ENCODE results near the gene SPN. TPM values are rescaled to one million over a fixed set of nuclear protein-coding genes. Genes with fewer than 3 reads are reported as not detected.
"Not testable (repeated sequence)": the region's sequence is repeated elsewhere in the genome, so short reads cannot be mapped to it uniquely, and the experiment has no call there.

The SPN gene
- total and polyA plus RNA-seq, 12 donors, result 0.24 to 3.1 (median 1.2) TPM

DNA sequence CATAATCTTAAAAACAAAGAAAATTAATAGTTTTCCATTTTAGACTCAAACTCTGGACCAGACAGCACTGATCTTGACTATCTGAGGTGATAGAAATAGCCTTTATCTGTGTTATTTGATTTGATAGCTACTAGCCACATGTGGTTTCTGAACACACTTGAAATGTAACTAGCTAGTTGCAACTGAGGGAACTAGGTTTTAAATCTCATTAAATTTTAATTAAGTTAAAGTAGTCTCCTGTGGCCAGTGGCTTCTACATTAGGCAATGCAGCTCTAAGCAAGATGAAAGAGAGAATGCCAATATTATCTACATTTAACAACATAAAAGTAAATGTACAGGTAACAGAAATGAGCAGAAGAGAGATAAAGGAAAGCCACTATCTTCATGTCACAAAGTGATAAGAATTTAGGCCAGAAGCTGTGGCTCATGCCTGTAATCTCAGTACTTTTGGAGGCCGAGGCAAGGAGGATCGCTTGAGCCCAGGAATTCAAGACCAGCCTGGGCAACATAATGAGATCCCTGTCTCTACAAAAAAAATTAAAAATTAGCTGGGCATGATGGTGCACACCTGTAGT is 11.2 kb upstream of the SPN start:
- H3K36me3 ChIP-seq (replicated peaks in 1 of 2), result no peaks in the 10 kb centered on the region
- no peaks in the 10 kb centered on the region for H3K9me3 ChIP-seq (replicated peaks in 1 of 3)
- no peaks in the 10 kb centered on the region for H3K4me1 ChIP-seq (replicated peaks in 1 of 2)
- no peak overlapping the region for H3K4me3 ChIP-seq
- H3K27ac ChIP-seq, result no peak overlapping the region
- H3K27me3 ChIP-seq, result no peaks in the 10 kb centered on the region
- 93 to 100% (median 97%) methylated on average over 2 of the region's 2 CpGs for WGBS, 4 donors
- TF ChIP-seq POLR2A (IDR thresholded peaks at IDR 0.05), result no peak
- TF ChIP-seq, protein P1, sequence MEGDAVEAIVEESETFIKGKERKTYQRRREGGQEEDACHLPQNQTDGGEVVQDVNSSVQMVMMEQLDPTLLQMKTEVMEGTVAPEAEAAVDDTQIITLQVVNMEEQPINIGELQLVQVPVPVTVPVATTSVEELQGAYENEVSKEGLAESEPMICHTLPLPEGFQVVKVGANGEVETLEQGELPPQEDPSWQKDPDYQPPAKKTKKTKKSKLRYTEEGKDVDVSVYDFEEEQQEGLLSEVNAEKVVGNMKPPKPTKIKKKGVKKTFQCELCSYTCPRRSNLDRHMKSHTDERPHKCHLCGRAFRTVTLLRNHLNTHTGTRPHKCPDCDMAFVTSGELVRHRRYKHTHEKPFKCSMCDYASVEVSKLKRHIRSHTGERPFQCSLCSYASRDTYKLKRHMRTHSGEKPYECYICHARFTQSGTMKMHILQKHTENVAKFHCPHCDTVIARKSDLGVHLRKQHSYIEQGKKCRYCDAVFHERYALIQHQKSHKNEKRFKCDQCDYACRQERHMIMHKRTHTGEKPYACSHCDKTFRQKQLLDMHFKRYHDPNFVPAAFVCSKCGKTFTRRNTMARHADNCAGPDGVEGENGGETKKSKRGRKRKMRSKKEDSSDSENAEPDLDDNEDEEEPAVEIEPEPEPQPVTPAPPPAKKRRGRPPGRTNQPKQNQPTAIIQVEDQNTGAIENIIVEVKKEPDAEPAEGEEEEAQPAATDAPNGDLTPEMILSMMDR (IDR thresholded peaks at IDR 0.05), result no peak
- no peak for DNase-seq
- intact Hi-C loops (cut with DNase I), result no loop called here

DNA sequence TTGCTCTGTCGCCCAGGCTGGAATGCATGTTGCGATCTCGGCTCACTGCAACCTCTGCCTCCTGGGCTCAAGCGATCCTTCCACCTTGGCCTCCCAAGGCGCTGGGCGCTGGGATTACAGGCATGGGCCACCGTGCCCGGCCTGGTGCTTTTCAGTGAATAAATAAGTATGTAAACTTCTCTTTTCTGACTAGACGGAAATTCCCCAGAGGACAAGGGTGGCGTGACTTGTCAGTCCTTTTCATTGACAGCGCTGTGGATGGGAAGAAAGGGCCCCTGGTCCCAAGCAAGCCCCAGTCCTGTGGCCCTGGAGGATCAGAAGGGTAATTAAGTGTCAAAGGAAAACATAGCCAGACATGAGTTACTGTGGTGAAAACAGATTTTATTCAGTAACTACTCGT is 9.6 kb upstream of the SPN start:
- no peaks in the 10 kb centered on the region for H3K27me3 ChIP-seq
- TF ChIP-seq POLR2A (IDR thresholded peaks at IDR 0.05), result no peak
- H3K4me3 ChIP-seq, result no peak overlapping the region
- H3K9me3 ChIP-seq (replicated peaks in 1 of 3), result no peaks in the 10 kb centered on the region
- H3K27ac ChIP-seq, result no peak overlapping the region
- no peak for DNase-seq
- no peaks in the 10 kb centered on the region for H3K36me3 ChIP-seq (replicated peaks in 1 of 2)
- intact Hi-C loops (cut with DNase I), result no loop called here
- WGBS, 4 donors, result 73 to 76% (median 73%) methylated on average over 10 to 12 of the region's 12 CpGs
- H3K4me1 ChIP-seq (replicated peaks in 1 of 2), result no peaks in the 10 kb centered on the region

DNA sequence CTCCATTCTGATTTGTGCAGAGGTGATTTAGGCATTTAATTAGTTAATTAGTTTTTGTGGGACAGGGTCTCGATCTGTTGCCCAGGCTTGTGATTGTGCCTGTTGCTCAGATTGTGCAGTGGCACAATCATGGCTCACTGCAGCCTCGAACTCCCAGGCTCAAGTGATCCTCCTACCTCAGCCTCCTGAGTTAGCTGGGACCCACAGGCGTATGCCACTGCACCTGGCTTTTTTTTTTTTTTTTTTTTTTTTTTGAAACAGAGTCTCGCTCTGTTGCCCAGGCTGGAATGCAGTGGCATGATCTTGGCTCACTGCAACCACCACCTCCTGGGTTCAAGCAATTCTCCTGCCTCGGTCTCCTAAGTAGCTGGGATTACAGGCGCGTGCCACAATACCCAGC is 9.2 kb upstream of the SPN start:
- H3K9me3 ChIP-seq (replicated peaks in 1 of 3); H3K27ac ChIP-seq; H3K4me3 ChIP-seq; H3K27me3 ChIP-seq; H3K4me1 ChIP-seq (replicated peaks in 1 of 2); H3K36me3 ChIP-seq (replicated peaks in 1 of 2); intact Hi-C loops (cut with DNase I); DNase-seq: not testable (repeated sequence)
- WGBS, 4 donors, result 86 to 91% (median 88%) methylated on average over 7 of the region's 7 CpGs

DNA sequence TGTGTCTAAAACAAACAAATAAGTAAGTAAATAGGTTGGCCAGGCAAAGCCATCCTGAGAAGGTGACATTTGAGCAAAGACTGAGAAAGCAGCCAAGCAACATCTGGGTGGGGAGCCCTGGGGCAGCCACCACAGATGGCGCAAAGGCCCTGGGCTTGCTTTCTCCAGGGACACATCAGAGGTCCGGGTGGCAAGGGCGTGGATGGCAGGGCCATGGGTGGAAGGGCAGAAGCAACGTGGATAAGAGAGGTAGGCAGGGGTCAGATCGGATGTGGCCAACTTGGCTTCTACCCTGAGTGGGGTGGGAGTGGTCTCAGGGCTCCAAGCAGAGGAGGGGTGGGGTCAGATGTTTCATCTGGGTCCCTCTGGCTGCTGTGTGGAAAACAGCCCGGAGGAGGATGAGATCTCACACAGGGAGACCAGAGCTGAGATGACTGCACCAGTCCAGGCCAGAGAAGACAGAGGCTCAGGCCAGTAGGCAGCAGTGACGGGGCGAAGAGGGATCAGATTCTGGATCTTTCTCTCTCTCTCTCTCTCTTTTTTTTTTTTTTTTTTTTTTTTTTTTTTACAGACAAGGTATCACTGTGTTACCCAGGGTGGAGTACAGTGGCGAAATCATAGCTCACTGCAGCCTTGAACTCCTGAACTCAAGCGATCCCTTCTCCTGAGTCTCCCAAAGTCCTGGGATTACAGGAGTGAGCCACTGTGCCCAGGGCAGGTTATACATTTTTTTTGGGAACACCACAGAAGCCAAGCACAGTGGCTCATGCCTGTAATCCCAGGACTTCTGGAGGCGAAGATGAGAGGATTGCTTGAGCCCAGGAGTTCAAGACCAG is 6.1 kb upstream of the SPN start:
- no peaks in the 10 kb centered on the region for H3K36me3 ChIP-seq (replicated peaks in 1 of 2)
- no peaks in the 10 kb centered on the region for H3K27me3 ChIP-seq
- no peak overlapping the region for H3K27ac ChIP-seq
- no peaks in the 10 kb centered on the region for H3K4me1 ChIP-seq (replicated peaks in 1 of 2)
- intact Hi-C loops (cut with DNase I), result no loop called here
- no peaks in the 10 kb centered on the region for H3K9me3 ChIP-seq (replicated peaks in 1 of 3)
- no peak overlapping the region for H3K4me3 ChIP-seq
- no peak for TF ChIP-seq POLR2A (IDR thresholded peaks at IDR 0.05)
- TF ChIP-seq, protein P1 (IDR thresholded peaks at IDR 0.05), result no peak
- no peak for DNase-seq
- WGBS, 4 donors, result 74 to 83% (median 78%) methylated on average over 11 of the region's 11 CpGs

DNA sequence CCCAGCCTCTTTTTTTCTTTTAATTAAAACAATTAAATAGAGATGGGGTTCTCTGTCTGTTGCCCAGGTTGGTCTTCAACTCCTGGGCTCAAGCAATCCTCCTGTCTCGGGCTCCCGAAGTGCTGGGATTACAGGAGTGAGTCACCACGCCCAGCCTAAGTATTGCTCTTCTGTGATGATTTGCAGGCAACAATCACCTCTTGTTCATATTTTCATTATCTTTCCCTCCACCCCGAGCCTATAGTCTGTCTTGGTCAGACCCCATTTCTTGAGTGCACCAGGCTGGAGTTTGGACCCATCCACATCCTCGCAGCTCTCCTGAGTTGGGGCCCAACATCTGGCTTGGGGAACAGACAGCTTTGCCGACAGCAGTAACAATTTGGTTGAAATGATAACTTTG is 4.3 kb upstream of the SPN start:
- Histone ChIP-seq H3K27ac (no peak overlapping the region), H3K9me3 (replicated peaks in 1 of 3) (no peaks in the 10 kb centered on the region), H3K4me1 (replicated peaks in 1 of 2) (no peaks in the 10 kb centered on the region), H3K27me3 (no peaks in the 10 kb centered on the region), H3K36me3 (replicated peaks in 1 of 2) (no peaks in the 10 kb centered on the region), H3K4me3 (no peak overlapping the region)
- intact Hi-C loops (cut with DNase I), result no loop called here
- no peak for DNase-seq
- no peak for TF ChIP-seq POLR2A (IDR thresholded peaks at IDR 0.05)
- TF ChIP-seq, protein P1 (IDR thresholded peaks at IDR 0.05), result no peak
- 79 to 85% (median 84%) methylated on average over 6 of the region's 6 CpGs for WGBS, 4 donors

All from adrenal gland (tissue), 12 donors.